IMR-90 (cell line): ENCODE data around the gene MAP2K2. TPM values are rescaled to one million over a fixed set of nuclear protein-coding genes. Genes with fewer than 3 reads are reported as not detected.

Source experiments
- ATAC-seq: fragments of 200-7000 bp; cut with Tn5 transposase; 2 replicates; pipeline ENCODE4 v1.9.1; 2020; ENCODE audit warnings: low read depth, mild to moderate bottlenecking, moderate library complexity
- BruUV-seq: library from RNA; stranded (reverse); fragments of 400-500 nt; replicated peaks from 2 replicates; lab custom pipeline; 2021; lab: Mats Ljungman, UMichigan
- CTCF ChIA-PET: fragments of 300-600 bp; formaldehyde crosslinking; extraction: SDS; loops from one replicate; lab custom pipeline; 2021; ENCODE audit warnings: antibody characterized with exemption; lab: Yijun Ruan, JAX
- POLR2A ChIA-PET: fragments of 300-600 bp; sonication (Branson Sonifier 250); formaldehyde crosslinking; loops from one replicate; lab custom pipeline; 2022; ENCODE audit warnings: antibody characterized with exemption; ENCODE audit not compliant: unreplicated experiment; lab: Charles Lee
- DNase-seq: peaks from one replicate; pipeline ENCODE4 v3.0.0; 2013
- H2AFZ ChIP-seq: replicated peaks from 2 replicates; pipeline ENCODE3; 2013; ENCODE audit warnings: low read length, mild to moderate bottlenecking; ENCODE audit not compliant: poor library complexity
- H2AK5ac ChIP-seq: 2 replicates; pipeline ENCODE4 v1.6.1; 2013; ENCODE audit warnings: low read depth, low read length, inconsistent platforms
- H2AK9ac ChIP-seq: replicated peaks from 2 replicates; pipeline ENCODE3; 2013; ENCODE audit warnings: mild to moderate bottlenecking, low read depth, low read length, moderate library complexity; ENCODE audit not compliant: poor library complexity
- H2BK120ac ChIP-seq: 2 replicates; pipeline ENCODE4 v1.6.1; 2013; ENCODE audit warnings: low read depth, low read length, inconsistent platforms
- H2BK15ac ChIP-seq: 3 replicates; pipeline ENCODE4 v1.6.1; 2013; ENCODE audit warnings: low read depth, low read length, inconsistent platforms
- H2BK20ac ChIP-seq: 2 replicates; pipeline ENCODE4 v1.6.1; 2013; ENCODE audit warnings: low read depth, mild to moderate bottlenecking, inconsistent platforms, low read length, moderate library complexity
- H2BK5ac ChIP-seq: 2 replicates; pipeline ENCODE4 v1.6.1; 2013; ENCODE audit warnings: mild to moderate bottlenecking, low read depth, low read length, inconsistent platforms; ENCODE audit not compliant: poor library complexity, severe bottlenecking
- H3K14ac ChIP-seq: replicated peaks from 2 replicates; pipeline ENCODE4 v1.6.1; 2013; ENCODE audit warnings: low read depth, low read length, inconsistent platforms
- H3K18ac ChIP-seq: 2 replicates; pipeline ENCODE4 v1.6.1; 2013; ENCODE audit warnings: low read depth, low read length, control low read depth
- H3K23ac ChIP-seq: 2 replicates; pipeline ENCODE4 v1.6.1; 2013; ENCODE audit warnings: low read depth, low read length, inconsistent platforms
- H3K27ac ChIP-seq: 2 replicates; pipeline ENCODE4 v1.5.1; 2013; ENCODE audit warnings: mild to moderate bottlenecking, control low read depth, low read length; ENCODE audit not compliant: insufficient read depth
- H3K27me3 ChIP-seq: 2 replicates; pipeline ENCODE4 v1.6.1; 2013; ENCODE audit warnings: low read length; ENCODE audit not compliant: control insufficient read depth, insufficient read depth
- H3K36me3 ChIP-seq: 2 replicates; pipeline ENCODE4 v1.6.1; 2013; ENCODE audit warnings: low read length, mixed read lengths; ENCODE audit not compliant: control insufficient read depth, insufficient read depth
- H3K4ac ChIP-seq: 2 replicates; pipeline ENCODE4 v1.6.1; 2013; ENCODE audit warnings: low read depth, low read length, inconsistent platforms
- H3K4me1 ChIP-seq: 2 replicates; pipeline ENCODE4 v1.6.1; 2013; ENCODE audit warnings: low read length, mixed read lengths; ENCODE audit not compliant: control insufficient read depth, insufficient read depth
- H3K4me2 ChIP-seq: 2 replicates; pipeline ENCODE4 v1.6.1; 2013; ENCODE audit warnings: low read depth, mild to moderate bottlenecking, control low read depth, low read length, moderate library complexity
- H3K4me3 ChIP-seq: 2 replicates; pipeline ENCODE4 v1.5.1; 2013; ENCODE audit warnings: low read depth, mild to moderate bottlenecking, control low read depth, low read length, moderate library complexity; ENCODE audit not compliant: insufficient read depth
- H3K56ac ChIP-seq: 2 replicates; pipeline ENCODE4 v1.6.1; 2013; ENCODE audit warnings: low read length, inconsistent platforms; ENCODE audit not compliant: insufficient read depth; ENCODE audit errors: extremely low read depth
- H3K79me1 ChIP-seq, 2 experiments: 2 replicates each; pipeline ENCODE4 v1.6.1; 2013; ENCODE audit warnings: low read length in 2 of 2, inconsistent platforms in 1 of 2, low read depth in 1 of 2
- H3K9ac ChIP-seq: 2 replicates; pipeline ENCODE4 v1.6.1; 2013; ENCODE audit warnings: low read depth, low read length, control low read depth
- H3K9me1 ChIP-seq: 2 replicates; pipeline ENCODE4 v1.6.1; 2013; ENCODE audit warnings: low read length, inconsistent platforms; ENCODE audit not compliant: insufficient read depth
- H3K9me3 ChIP-seq: 2 replicates; pipeline ENCODE4 v1.6.1; 2013; ENCODE audit warnings: low read length; ENCODE audit not compliant: control insufficient read depth, insufficient read depth
- H4K20me1 ChIP-seq: 2 replicates; pipeline ENCODE4 v1.6.1; 2013; ENCODE audit warnings: low read length, inconsistent platforms; ENCODE audit not compliant: insufficient read depth
- H4K5ac ChIP-seq: 2 replicates; pipeline ENCODE4 v1.6.1; 2013; ENCODE audit warnings: mild to moderate bottlenecking, low read depth, low read length, control low read depth
- H4K8ac ChIP-seq, 2 experiments: 2 replicates each; pipeline ENCODE4 v1.6.1; 2013; ENCODE audit warnings: low read depth in 2 of 2, low read length in 2 of 2, control low read depth in 1 of 2, inconsistent platforms in 1 of 2
- H4K91ac ChIP-seq: 2 replicates; pipeline ENCODE4 v1.6.1; 2013; ENCODE audit warnings: low read depth, low read length, inconsistent platforms; ENCODE audit not compliant: insufficient read depth
- CEBPB ChIP-seq: IDR thresholded peaks from 2 replicates; pipeline ENCODE4 v1.6.1; 2012; ENCODE audit warnings: low read depth, low read length, improper control_type of control experiment
- CTCF ChIP-seq: conservative IDR thresholded peaks from 2 replicates; pipeline ENCODE4 v1.5.1; 2012; ENCODE audit warnings: mild to moderate bottlenecking, low read depth, low read length, improper control_type of control experiment
- FOS ChIP-seq: fragments of 150-350 bp; IDR thresholded peaks from 2 replicates; pipeline ENCODE4 v1.6.1; 2016; ENCODE audit warnings: low read depth, low read length
- MAFK ChIP-seq: IDR thresholded peaks from 2 replicates; pipeline ENCODE4 v1.6.1; 2012; ENCODE audit warnings: low read depth, low read length, improper control_type of control experiment
- MAZ ChIP-seq: IDR thresholded peaks from 2 replicates; pipeline ENCODE4 v1.6.1; 2012; ENCODE audit warnings: low read depth, mild to moderate bottlenecking, low read length, improper control_type of control experiment, moderate library complexity, borderline replicate concordance
- MXI1 ChIP-seq: IDR thresholded peaks from 2 replicates; pipeline ENCODE4 v1.6.1; 2012; ENCODE audit warnings: low read depth, mild to moderate bottlenecking, low read length, moderate library complexity, borderline replicate concordance
- NFE2L2 ChIP-seq: fragments of 150-350 bp; IDR thresholded peaks from 2 replicates; pipeline ENCODE4 v1.6.1; 2016; ENCODE audit warnings: low read depth, mild to moderate bottlenecking, low read length
- POLR2A ChIP-seq: IDR thresholded peaks from 2 replicates; pipeline ENCODE4 v1.6.1; 2012; ENCODE audit warnings: mild to moderate bottlenecking, low read depth, low read length
- RAD21 ChIP-seq: IDR thresholded peaks from 2 replicates; pipeline ENCODE4 v1.6.1; 2012; ENCODE audit warnings: low read length, improper control_type of control experiment
- RCOR1 ChIP-seq: IDR thresholded peaks from 2 replicates; pipeline ENCODE4 v1.6.1; 2012; ENCODE audit warnings: mild to moderate bottlenecking, low read length, improper control_type of control experiment; ENCODE audit not compliant: insufficient replicate concordance
- SMC3 ChIP-seq: fragments of 150-350 bp; IDR thresholded peaks from 2 replicates; pipeline ENCODE4 v1.6.1; 2016; ENCODE audit warnings: low read depth, mild to moderate bottlenecking, antibody characterized with exemption, low read length, moderate library complexity
- USF2 ChIP-seq: fragments of 150-350 bp; IDR thresholded peaks from 2 replicates; pipeline ENCODE4 v1.6.1; 2017; ENCODE audit warnings: mild to moderate bottlenecking, antibody characterized with exemption, low read length, low read depth
- WGBS, 2 experiments: methylation state at CpG; one replicate each; pipeline versions ENCODE4 v1.1.5 to v1.1.7; 2013; ENCODE audit warnings: missing lambda C conversion rate in 2 of 2; ENCODE audit not compliant: insufficient read length in 1 of 2; ENCODE audit errors: extremely low coverage in 2 of 2; 5-methylcytosine and 5-hydroxymethylcytosine counted together
- dilution Hi-C: fragments of 300-500 bp; cut with HindIII; formaldehyde crosslinking; loops from one replicate; pipeline ENCODE4 v1.14.3; 2018; ENCODE audit warnings: low sequenced_read_pairs; ENCODE audit not compliant: unreplicated experiment
- in situ Hi-C: fragments of 300-500 bp; cut with MboI; formaldehyde crosslinking; loops from 3 replicates; pipeline ENCODE4 v1.14.3; 2019; ENCODE audit warnings: low sequenced_read_pairs, inconsistent platforms, mixed read lengths
- intact Hi-C: fragments of 100-400 bp; cut with micrococcal nuclease; formaldehyde crosslinking; loops from 2 replicates; pipeline ENCODE4 v1.10.0; 2022
- polyA plus RNA-seq, 3 experiments: library from polyadenylated mRNA; depleted of rRNA; stranded (reverse); fragments of >200 nt; gene quantifications; 2 replicates each; pipeline ENCODE4 v1.2.3, GENCODE V29; 2012; ENCODE audit warnings: low replicate concordance in 1 of 3
- total RNA-seq: library from RNA; depleted of rRNA; stranded (reverse); fragments of >200 nt; gene quantifications from 2 replicates; pipeline ENCODE4 v1.2.3, GENCODE V29; 2012
- TF ChIP-seq, protein P1 (sequence below): fragments of 150-350 bp; IDR thresholded peaks from 2 replicates; pipeline ENCODE4 v1.6.1; 2016; ENCODE audit warnings: low read depth, mild to moderate bottlenecking, low read length, moderate library complexity, borderline replicate concordance

Gene MAP2K2
- total and polyA plus RNA-seq, 2 of the 4 experiments (the other 2 are of a cell fraction), result 115 to 151 TPM

DNA sequence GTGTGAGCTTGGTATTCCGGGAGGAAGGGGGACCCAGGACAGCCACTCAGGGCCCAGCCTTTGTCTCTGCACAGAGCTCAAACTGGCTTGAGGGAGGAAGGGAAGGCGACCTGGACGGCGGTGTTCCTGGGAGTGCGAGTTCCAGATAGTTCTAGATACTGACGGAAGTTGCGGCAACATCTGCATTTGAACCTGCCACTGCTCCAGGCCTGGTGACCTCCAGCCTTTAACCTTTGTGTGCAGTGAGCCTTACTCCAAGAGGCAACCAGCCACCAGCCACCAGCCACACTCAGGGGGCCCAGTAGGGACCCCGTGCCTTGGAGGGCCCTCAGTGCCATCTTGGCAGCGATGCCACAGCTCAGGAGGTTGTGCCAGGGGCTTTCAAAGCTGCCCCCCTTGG lies 41.8 kb downstream of the MAP2K2 start:
- Histone ChIP-seq H2AK5ac (peak overlapping the region; percentile 28; the same call in 1 of the 2 replicates), H3K18ac (no peak overlapping the region), H3K4me1 (peaks cover 7% of the 10 kb centered on the region), H2BK15ac (no peak overlapping the region), H3K23ac (no peak overlapping the region), H3K4me3 (no peak overlapping the region), H3K4ac (no peak overlapping the region), H3K9ac (no peak overlapping the region), H3K9me3 (no peaks in the 10 kb centered on the region), H3K27me3 (no peaks in the 10 kb centered on the region), H2BK20ac (no peak overlapping the region), H2AFZ (peak overlapping the region; percentile 61), H2BK5ac (no peak overlapping the region), H4K91ac (no peak overlapping the region), H4K8ac (no peak overlapping the region), H3K36me3 (no peaks in the 10 kb centered on the region), H3K4me2 (no peak overlapping the region), H3K79me1 (no peaks in the 10 kb centered on the region), H3K14ac (no peak overlapping the region), H4K20me1 (no peaks in the 10 kb centered on the region), H2BK120ac (no peak overlapping the region), H3K9me1 (no peaks in the 10 kb centered on the region; the same call in 1 of the 2 replicates), H3K27ac (no peak overlapping the region), H2AK9ac (no peak overlapping the region), H3K56ac (no peak overlapping the region), H4K5ac (no peak overlapping the region)
- no TSS peak for BruUV-seq
- ChIA-PET POLR2A (no interaction called here), CTCF (no interaction called here)
- WGBS, 2 experiments, result 93% methylated on average over 3 of the region's 9 CpGs; no CpG with 5 or more reads in 1 of the 2 experiments
- no peak for ATAC-seq
- dilution Hi-C loops (no loop called here), intact Hi-C loops (no loop called here), in situ Hi-C loops (no loop called here)
- DNase-seq, result no peak
- TF ChIP-seq, protein P1, sequence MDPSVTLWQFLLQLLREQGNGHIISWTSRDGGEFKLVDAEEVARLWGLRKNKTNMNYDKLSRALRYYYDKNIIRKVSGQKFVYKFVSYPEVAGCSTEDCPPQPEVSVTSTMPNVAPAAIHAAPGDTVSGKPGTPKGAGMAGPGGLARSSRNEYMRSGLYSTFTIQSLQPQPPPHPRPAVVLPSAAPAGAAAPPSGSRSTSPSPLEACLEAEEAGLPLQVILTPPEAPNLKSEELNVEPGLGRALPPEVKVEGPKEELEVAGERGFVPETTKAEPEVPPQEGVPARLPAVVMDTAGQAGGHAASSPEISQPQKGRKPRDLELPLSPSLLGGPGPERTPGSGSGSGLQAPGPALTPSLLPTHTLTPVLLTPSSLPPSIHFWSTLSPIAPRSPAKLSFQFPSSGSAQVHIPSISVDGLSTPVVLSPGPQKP, result no peak
- no peak for TF ChIP-seq SMC3
- TF ChIP-seq MAFK, result no peak
- no peak for TF ChIP-seq MAZ
- TF ChIP-seq MXI1, result no peak
- no peak for TF ChIP-seq POLR2A
- no peak for TF ChIP-seq CEBPB
- TF ChIP-seq FOS, result no peak
- no peak for TF ChIP-seq NFE2L2
- TF ChIP-seq USF2, result no peak
- no peak for TF ChIP-seq RCOR1
- TF ChIP-seq CTCF, result no peak
- TF ChIP-seq RAD21, result no peak
